Middle frontal gyrus (tissue), 1 donor: ENCODE data around the gene PRKCE.

Source experiments
- DNase-seq: peaks from one replicate; pipeline ENCODE4 v3.0.0-alpha.2; 2015; ENCODE audit warnings: low spot score; ENCODE audit errors: extremely low spot score

Gene PRKCE

GRCh38 chr2:45750484-45750883, 99.0 kb downstream of the PRKCE start:
- no peak for DNase-seq

GRCh38 chr2:45753381-45753780, 101.9 kb downstream of the PRKCE start:
- no peak for DNase-seq

- peak; percentile 31 for DNase-seq
Observed at GRCh38 chr2:45754131-45755010, 102.9 kb downstream of the PRKCE start.

GRCh38 chr2:45755585-45756335, 104.3 kb downstream of the PRKCE start:
- DNase-seq, result no peak

GRCh38 chr2:45758018-45758417, 106.5 kb downstream of the PRKCE start:
- no peak for DNase-seq

- no peak for DNase-seq
Observed at GRCh38 chr2:45759310-45759851, 107.9 kb downstream of the PRKCE start.

- DNase-seq, result no peak
Observed at GRCh38 chr2:45761635-45762034, 110.2 kb downstream of the PRKCE start.

- DNase-seq, result no peak
Observed at GRCh38 chr2:45763255-45763654, 111.8 kb downstream of the PRKCE start.

GRCh38 chr2:45763797-45764196, 112.3 kb downstream of the PRKCE start:
- DNase-seq, result no peak

GRCh38 chr2:45765007-45765727, 113.7 kb downstream of the PRKCE start:
- DNase-seq, result no peak

GRCh38 chr2:45765728-45766254, 114.3 kb downstream of the PRKCE start:
- DNase-seq, result no peak

GRCh38 chr2:45768208-45768607, 116.7 kb downstream of the PRKCE start:
- no peak for DNase-seq

- DNase-seq, result no peak
Observed at GRCh38 chr2:45769056-45769455, 117.6 kb downstream of the PRKCE start.

- DNase-seq, result no peak
Observed at GRCh38 chr2:45769854-45770576, 118.5 kb downstream of the PRKCE start.

- no peak for DNase-seq
Observed at GRCh38 chr2:45770811-45771210, 119.3 kb downstream of the PRKCE start.

- no peak for DNase-seq
Observed at GRCh38 chr2:45771261-45771660, 119.8 kb downstream of the PRKCE start.

- DNase-seq, result no peak
Observed at GRCh38 chr2:45772038-45772437, 120.6 kb downstream of the PRKCE start.

- DNase-seq, result no peak
Observed at GRCh38 chr2:45773909-45774308, 122.4 kb downstream of the PRKCE start.

- no peak for DNase-seq
Observed at GRCh38 chr2:45774688-45775244, 123.3 kb downstream of the PRKCE start.
